Measurements from ENCODE around the gene LHPP. TPM values are rescaled to one million over a fixed set of nuclear protein-coding genes. Genes with fewer than 3 reads are reported as not detected.

Gene LHPP
- total RNA-seq, 1 donor from 2014 or later, result 19.6 TPM

GRCh38 chr10:124504711-124505110 lies 43.1 kb downstream of the LHPP start:
- Mint-ChIP-seq H3K36me3 (peaks cover 15% of the 10 kb centered on the region), H3K4me1 (no peaks in the 10 kb centered on the region), H3K4me3 (no peak overlapping the region), H3K27me3 (ENCODE audit: low read depth) (no peaks in the 10 kb centered on the region), H3K9me3 (peaks cover 11% of the 10 kb centered on the region), H3K27ac (no peak overlapping the region)
- DNase-seq (ENCODE audit: low spot score in 2 of 2, unreplicated experiment in 2 of 2), result no peak
- TF ChIP-seq CTCF (IDR thresholded peaks at IDR 0.05; ENCODE audit: unreplicated experiment), result no peak

GRCh38 chr10:124505279-124505678 lies 43.7 kb downstream of the LHPP start:
- DNase-seq (ENCODE audit: low spot score in 2 of 2, unreplicated experiment in 2 of 2), result no peak
- H3K36me3 Mint-ChIP-seq, result peaks cover 14% of the 10 kb centered on the region
- no peak overlapping the region for H3K4me3 Mint-ChIP-seq
- no peak for TF ChIP-seq CTCF (IDR thresholded peaks at IDR 0.05; ENCODE audit: unreplicated experiment)
- peaks cover 11% of the 10 kb centered on the region for H3K9me3 Mint-ChIP-seq
- H3K27me3 Mint-ChIP-seq (ENCODE audit: low read depth), result no peaks in the 10 kb centered on the region
- no peaks in the 10 kb centered on the region for H3K4me1 Mint-ChIP-seq
- H3K27ac Mint-ChIP-seq, result no peak overlapping the region

GRCh38 chr10:124508070-124508667 lies 46.5 kb downstream of the LHPP start:
- no peak overlapping the region for H3K27ac Mint-ChIP-seq
- no peak for TF ChIP-seq CTCF (IDR thresholded peaks at IDR 0.05; ENCODE audit: unreplicated experiment)
- no peak for DNase-seq (ENCODE audit: low spot score in 2 of 2, unreplicated experiment in 2 of 2)
- no peaks in the 10 kb centered on the region for H3K27me3 Mint-ChIP-seq (ENCODE audit: low read depth)
- no peaks in the 10 kb centered on the region for H3K4me1 Mint-ChIP-seq
- H3K4me3 Mint-ChIP-seq, result no peak overlapping the region
- peaks cover 2% of the 10 kb centered on the region for H3K36me3 Mint-ChIP-seq
- no peaks in the 10 kb centered on the region for H3K9me3 Mint-ChIP-seq

GRCh38 chr10:124508907-124509454 lies 47.4 kb downstream of the LHPP start:
- H3K4me3 Mint-ChIP-seq, result no peak overlapping the region
- H3K9me3 Mint-ChIP-seq, result peaks cover 2% of the 10 kb centered on the region
- H3K36me3 Mint-ChIP-seq, result peaks cover 2% of the 10 kb centered on the region
- no peaks in the 10 kb centered on the region for H3K4me1 Mint-ChIP-seq
- H3K27me3 Mint-ChIP-seq (ENCODE audit: low read depth), result no peaks in the 10 kb centered on the region
- TF ChIP-seq CTCF (IDR thresholded peaks at IDR 0.05; ENCODE audit: unreplicated experiment), result no peak
- no peak overlapping the region for H3K27ac Mint-ChIP-seq
- DNase-seq (ENCODE audit: low spot score in 2 of 2, unreplicated experiment in 2 of 2), result no peak

- Mint-ChIP-seq H3K27ac (no peak overlapping the region), H3K4me1 (no peaks in the 10 kb centered on the region), H3K36me3 (peaks cover 4% of the 10 kb centered on the region), H3K4me3 (no peak overlapping the region), H3K9me3 (peaks cover 8% of the 10 kb centered on the region), H3K27me3 (ENCODE audit: low read depth) (no peaks in the 10 kb centered on the region)
- DNase-seq (ENCODE audit: low spot score in 2 of 2, unreplicated experiment in 2 of 2), result no peak
- TF ChIP-seq CTCF (IDR thresholded peaks at IDR 0.05; ENCODE audit: unreplicated experiment), result no peak
Observed at GRCh38 chr10:124509880-124510632, 48.4 kb downstream of the LHPP start.
